K562 (cell line): ENCODE data around the gene PGP. TPM values are rescaled to one million over a fixed set of nuclear protein-coding genes. Genes with fewer than 3 reads are reported as not detected.
A peak's percentile ranks its signal among the peaks of the same experiment; 100 is the strongest.

Experiments
- ETV1 ChIP-seq: fragments of 450-650 bp; conservative IDR thresholded peaks from 2 replicates; pipeline ENCODE4 v1.6.1; 2016; ENCODE audit warnings: missing genetic modification characterization, control low read depth, low read depth, missing compliant biosample characterization
- FOXA1 ChIP-seq: fragments of 450-650 bp; IDR thresholded peaks from 2 replicates; pipeline ENCODE4 v1.6.1; 2016; ENCODE audit warnings: mild to moderate bottlenecking, borderline replicate concordance
- FOXM1 ChIP-seq, 2 experiments: fragments of 450-650 bp in 1 of 2; sonication (generic) in 1 of 2; formaldehyde crosslinking in 1 of 2; IDR thresholded peaks; 2 replicates each; pipeline versions ENCODE4 v1.6.1 to v1.9.0; 2017 to 2022; ENCODE audit warnings: low read depth in 2 of 2, mild to moderate bottlenecking in 2 of 2, missing genetic modification reagents in 1 of 2, moderate library complexity in 1 of 2
- MAFK ChIP-seq: IDR thresholded peaks from 2 replicates; pipeline ENCODE4 v1.6.1; 2011; ENCODE audit warnings: low read length, improper control_type of control experiment
- OTX1 ChIP-seq: fragments of 450-650 bp; formaldehyde crosslinking; IDR thresholded peaks from 2 replicates; pipeline ENCODE4 v1.4.0; 2022; ENCODE audit warnings: mild to moderate bottlenecking
- PHF8 ChIP-seq: fragments of 200-600 bp; sonication (generic); IDR thresholded peaks from 2 replicates; pipeline ENCODE4 v1.6.1; 2012; ENCODE audit warnings: mixed run types, mild to moderate bottlenecking, inconsistent platforms, low read length, moderate library complexity, borderline replicate concordance
- POLR2G ChIP-seq: fragments of 200-400 bp; formaldehyde crosslinking; IDR thresholded peaks from 2 replicates; pipeline ENCODE4 v1.6.1; 2017; ENCODE audit warnings: low read depth, mild to moderate bottlenecking, antibody characterized with exemption, low read length, moderate library complexity
- RBM34 ChIP-seq: fragments of 200-400 bp; formaldehyde crosslinking; IDR thresholded peaks from 2 replicates; pipeline ENCODE4 v1.6.1; 2018; ENCODE audit warnings: low read length, borderline replicate concordance; ENCODE audit not compliant: insufficient read depth
- RFX5 ChIP-seq: IDR thresholded peaks from 2 replicates; pipeline ENCODE4 v1.6.1; 2011; ENCODE audit warnings: low read depth, mild to moderate bottlenecking, improper control_type of control experiment, low read length
- RHOXF2B ChIP-seq: fragments of 250-450 bp; sonication (Bioruptor Pico); conservative IDR thresholded peaks from 2 replicates; pipeline ENCODE4 v1.5.1; 2021
- SIN3B ChIP-seq: fragments of 450-650 bp; IDR thresholded peaks from 2 replicates; pipeline ENCODE4 v1.6.1; 2017; ENCODE audit warnings: low read depth, mild to moderate bottlenecking, moderate library complexity
- SREBF2 ChIP-seq: sonication (generic); formaldehyde crosslinking; IDR thresholded peaks from 2 replicates; pipeline ENCODE4 v1.4.0; 2020; ENCODE audit warnings: mild to moderate bottlenecking, missing genetic modification reagents
- TGIF2 ChIP-seq: sonication (generic); formaldehyde crosslinking; IDR thresholded peaks from 2 replicates; pipeline ENCODE4 v1.8.1; 2022; ENCODE audit warnings: mild to moderate bottlenecking, missing genetic modification reagents, moderate library complexity
- VEZF1 ChIP-seq: fragments of 200-800 bp; sonication (Bioruptor generic); IDR thresholded peaks from 2 replicates; pipeline ENCODE4 v1.6.1; 2017; ENCODE audit warnings: missing genetic modification characterization, missing compliant biosample characterization
- YY1 ChIP-seq, 3 experiments: IDR thresholded peaks; 2 replicates each; pipeline ENCODE4 v1.6.1; 2011; ENCODE audit warnings: low read length in 2 of 3, mild to moderate bottlenecking in 2 of 3, moderate library complexity in 2 of 3, borderline replicate concordance in 1 of 3, control low read depth in 1 of 3, low read depth in 1 of 3; ENCODE audit not compliant: insufficient read depth in 3 of 3, insufficient replicate concordance in 2 of 3, control insufficient read depth in 1 of 3, insufficient read length in 1 of 3; ENCODE audit errors: extremely low read depth in 1 of 3
- ZBTB7A ChIP-seq: IDR thresholded peaks from 2 replicates; pipeline ENCODE4 v1.6.1; 2011; ENCODE audit warnings: low read depth, mild to moderate bottlenecking, low read length, moderate library complexity, borderline replicate concordance; ENCODE audit not compliant: control insufficient read depth
- ZHX1 ChIP-seq: fragments of 150-350 bp; conservative IDR thresholded peaks from 2 replicates; pipeline ENCODE4 v1.6.1; 2014; ENCODE audit warnings: low read length
- ZNF232 ChIP-seq: sonication (generic); formaldehyde crosslinking; IDR thresholded peaks from 2 replicates; pipeline ENCODE4 v1.8.0; 2022; ENCODE audit warnings: mild to moderate bottlenecking, missing genetic modification reagents
- ZNF263 ChIP-seq: sonication (generic); formaldehyde crosslinking; IDR thresholded peaks from 2 replicates; pipeline ENCODE4 v1.8.0; 2022; ENCODE audit warnings: mild to moderate bottlenecking, missing genetic modification reagents, borderline replicate concordance
- ZNF408 ChIP-seq: fragments of 250-450 bp; sonication (Bioruptor Pico); IDR thresholded peaks from 2 replicates; pipeline ENCODE4 v1.4.0; 2020; ENCODE audit warnings: low read depth, mild to moderate bottlenecking, moderate library complexity
- ZNF436 ChIP-seq: fragments of 250-450, 450-650 bp; sonication (Bioruptor Pico); formaldehyde crosslinking; IDR thresholded peaks from 2 replicates; pipeline ENCODE4 v1.7.0; 2020; ENCODE audit warnings: mild to moderate bottlenecking
- ZNF79 ChIP-seq: fragments of 250-450 bp; sonication (Bioruptor Pico); IDR thresholded peaks from 2 replicates; pipeline ENCODE4 v1.4.0; 2020; ENCODE audit warnings: low read depth, mild to moderate bottlenecking, moderate library complexity
- polyA plus RNA-seq, 8 experiments: library from polyadenylated mRNA; depleted of rRNA in 4 of 8; stranded (reverse) in 5 of 8; unstranded in 3 of 8; fragments of >200 nt; fragmentation: Nextera tagmentation in 2 of 8; fragmentation: Illumina TruSeq in 1 of 8; extraction: Ambion mirVana in 2 of 8; extraction: Trizol in 1 of 8; gene quantifications; 2 replicates each; pipeline versions ENCODE4 v1.2.1 to v1.2.3, GENCODE V29; 2011 to 2014; ENCODE audit warnings: inconsistent platforms in 1 of 8, missing spikeins in 1 of 8
- total RNA-seq, 7 experiments: library from RNA; depleted of rRNA in 6 of 7; stranded (reverse); fragments of >200 nt in 6 of 7; fragmentation: Illumina TruSeq in 2 of 7; extraction: Trizol in 2 of 7; gene quantifications; 2 replicates each; pipeline versions ENCODE4 v1.2.1 to v1.2.3, GENCODE V29; 2011 to 2021; ENCODE audit warnings: low replicate concordance in 1 of 7

Gene PGP
- total and polyA plus RNA-seq, 9 of the 15 experiments (the other 6 are each of a cell fraction or from before 2014, with no cell fraction given): 1.1 to 57.6 (median 19.6) TPM

GRCh38 chr16:2196162-2196980, 18.3 kb downstream of the PGP start, which contains the start of gene CASKIN1 (continued):
- TF ChIP-seq ZNF79 (CRISPR knock-in tag): no peak
- TF ChIP-seq TGIF2 (CRISPR knock-in tag): no peak
- peak in 1 of 3 experiments; percentile 14 for TF ChIP-seq YY1 (IDR thresholded peaks at IDR 0.05; ENCODE audit: borderline replicate concordance in 1 of 3, control insufficient read depth in 1 of 3, extremely low read depth in 1 of 3, insufficient read depth in 3 of 3, insufficient read length in 1 of 3, insufficient replicate concordance in 2 of 3, low read depth in 1 of 3, low read length in 2 of 3)
- TF ChIP-seq FOXM1 (IDR thresholded peaks at IDR 0.05; ENCODE audit: low read depth): no peak
- TF ChIP-seq FOXM1 (CRISPR knock-in tag; IDR thresholded peaks at IDR 0.05; ENCODE audit: low read depth): no peak
- no peak for TF ChIP-seq ETV1 (tag)
- TF ChIP-seq SREBF2: no peak
- TF ChIP-seq ZNF232 (CRISPR knock-in tag): no peak
- TF ChIP-seq OTX1 (CRISPR knock-in tag): no peak
- peak; percentile 61 for TF ChIP-seq POLR2G
- no peak for TF ChIP-seq FOXA1
- TF ChIP-seq PHF8: peak; percentile 36; the same call in 1 of the 2 replicates
- TF ChIP-seq RFX5: no peak
- TF ChIP-seq VEZF1: peak; percentile 18; the same call in 1 of the 2 replicates
- TF ChIP-seq ZBTB7A: peak; percentile 52; the same call in 1 of the 2 replicates
- no peak for TF ChIP-seq ZNF436 (CRISPR knock-in tag)
- TF ChIP-seq ZNF263: no peak
- no peak for TF ChIP-seq SIN3B
- TF ChIP-seq RHOXF2B (CRISPR knock-in tag): no peak
- TF ChIP-seq RBM34: no peak
- no peak for TF ChIP-seq ZHX1
- no peak for TF ChIP-seq ZNF408
- no peak for TF ChIP-seq MAFK
